ENCODE data around the gene ARHGAP6.
A peak's percentile ranks its signal among the peaks of the same experiment; 100 is the strongest.

The ARHGAP6 gene

GRCh38 chrX:11429538-11430085, 236.1 kb downstream of the ARHGAP6 start:
- no peak for DNase-seq (ENCODE audit: extremely low read depth, insufficient read length)
- no peak overlapping the region for H3K4me3 ChIP-seq (replicated peaks; ENCODE audit: low read depth, low read length)
- no peak for TF ChIP-seq CTCF (IDR thresholded peaks at IDR 0.05; ENCODE audit: insufficient read depth, low read length, poor library complexity, severe bottlenecking)
- no peaks in the 10 kb centered on the region; the same call in 1 of the 2 replicates for H3K27me3 ChIP-seq (replicated peaks; ENCODE audit: control insufficient read depth, insufficient read depth, low read length)
- H3K36me3 ChIP-seq (ENCODE audit: control insufficient read depth, insufficient read depth, low read length), result no peaks in the 10 kb centered on the region

GRCh38 chrX:11427453-11428071, 238.2 kb downstream of the ARHGAP6 start:
- no peaks in the 10 kb centered on the region for H3K27me3 ChIP-seq (replicated peaks; ENCODE audit: control insufficient read depth, insufficient read depth, low read length)
- DNase-seq (ENCODE audit: extremely low read depth, insufficient read length), result peak; percentile 42
- no peaks in the 10 kb centered on the region for H3K36me3 ChIP-seq (ENCODE audit: control insufficient read depth, insufficient read depth, low read length)
- H3K4me3 ChIP-seq (replicated peaks; ENCODE audit: low read depth, low read length), result peak overlapping the region; percentile 64
- peak; percentile 43 for TF ChIP-seq CTCF (IDR thresholded peaks at IDR 0.05; ENCODE audit: insufficient read depth, low read length, poor library complexity, severe bottlenecking)

GRCh38 chrX:11426712-11427452, 238.8 kb downstream of the ARHGAP6 start:
- no peaks in the 10 kb centered on the region for H3K36me3 ChIP-seq (ENCODE audit: control insufficient read depth, insufficient read depth, low read length)
- H3K4me3 ChIP-seq (replicated peaks; ENCODE audit: low read depth, low read length), result peak overlapping the region; percentile 64
- TF ChIP-seq CTCF (IDR thresholded peaks at IDR 0.05; ENCODE audit: insufficient read depth, low read length, poor library complexity, severe bottlenecking), result no peak
- DNase-seq (ENCODE audit: extremely low read depth, insufficient read length), result peak; percentile 10
- H3K27me3 ChIP-seq (replicated peaks; ENCODE audit: control insufficient read depth, insufficient read depth, low read length), result no peaks in the 10 kb centered on the region

- no peaks in the 10 kb centered on the region for H3K27me3 ChIP-seq (replicated peaks; ENCODE audit: control insufficient read depth, insufficient read depth, low read length)
Measured at GRCh38 chrX:11424903-11425674, 240.6 kb downstream of the ARHGAP6 start.

GRCh38 chrX:11423949-11424348, 241.8 kb downstream of the ARHGAP6 start:
- no peaks in the 10 kb centered on the region for H3K36me3 ChIP-seq (ENCODE audit: control insufficient read depth, insufficient read depth, low read length)
- no peak for DNase-seq (ENCODE audit: extremely low read depth, insufficient read length)
- H3K27me3 ChIP-seq (replicated peaks; ENCODE audit: control insufficient read depth, insufficient read depth, low read length), result no peaks in the 10 kb centered on the region
- TF ChIP-seq CTCF (IDR thresholded peaks at IDR 0.05; ENCODE audit: insufficient read depth, low read length, poor library complexity, severe bottlenecking), result no peak
- H3K4me3 ChIP-seq (replicated peaks; ENCODE audit: low read depth, low read length), result no peak overlapping the region

More at GRCh38 chrX:11424903-11425674, 240.6 kb downstream of the ARHGAP6 start:
- no peak for DNase-seq (ENCODE audit: extremely low read depth, insufficient read length)
- TF ChIP-seq CTCF (IDR thresholded peaks at IDR 0.05; ENCODE audit: insufficient read depth, low read length, poor library complexity, severe bottlenecking), result no peak
- no peaks in the 10 kb centered on the region for H3K36me3 ChIP-seq (ENCODE audit: control insufficient read depth, insufficient read depth, low read length)
- H3K4me3 ChIP-seq (replicated peaks; ENCODE audit: low read depth, low read length), result no peak overlapping the region

All from GM06990 (cell line).